IMR-90 (cell line): ENCODE data around the gene OR2AG2. TPM values are rescaled to one million over a fixed set of nuclear protein-coding genes. Genes with fewer than 3 reads are reported as not detected.

Source experiments
- ATAC-seq: fragments of 200-7000 bp; cut with Tn5 transposase; 2 replicates; pipeline ENCODE4 v1.9.1; 2020; ENCODE audit warnings: low read depth, mild to moderate bottlenecking, moderate library complexity
- BruUV-seq: library from RNA; stranded (reverse); fragments of 400-500 nt; replicated peaks from 2 replicates; lab custom pipeline; 2021; lab: Mats Ljungman, UMichigan
- CTCF ChIA-PET: fragments of 300-600 bp; formaldehyde crosslinking; extraction: SDS; loops from one replicate; lab custom pipeline; 2021; ENCODE audit warnings: antibody characterized with exemption; lab: Yijun Ruan, JAX
- POLR2A ChIA-PET: fragments of 300-600 bp; sonication (Branson Sonifier 250); formaldehyde crosslinking; loops from one replicate; lab custom pipeline; 2022; ENCODE audit warnings: antibody characterized with exemption; ENCODE audit not compliant: unreplicated experiment; lab: Charles Lee
- DNase-seq: peaks from one replicate; pipeline ENCODE4 v3.0.0; 2013
- H2AFZ ChIP-seq: replicated peaks from 2 replicates; pipeline ENCODE3; 2013; ENCODE audit warnings: low read length, mild to moderate bottlenecking; ENCODE audit not compliant: poor library complexity
- H2AK5ac ChIP-seq: 2 replicates; pipeline ENCODE4 v1.6.1; 2013; ENCODE audit warnings: low read depth, low read length, inconsistent platforms
- H2AK9ac ChIP-seq: replicated peaks from 2 replicates; pipeline ENCODE3; 2013; ENCODE audit warnings: mild to moderate bottlenecking, low read depth, low read length, moderate library complexity; ENCODE audit not compliant: poor library complexity
- H2BK120ac ChIP-seq: 2 replicates; pipeline ENCODE4 v1.6.1; 2013; ENCODE audit warnings: low read depth, low read length, inconsistent platforms
- H2BK15ac ChIP-seq: 3 replicates; pipeline ENCODE4 v1.6.1; 2013; ENCODE audit warnings: low read depth, low read length, inconsistent platforms
- H2BK20ac ChIP-seq: 2 replicates; pipeline ENCODE4 v1.6.1; 2013; ENCODE audit warnings: low read depth, mild to moderate bottlenecking, inconsistent platforms, low read length, moderate library complexity
- H2BK5ac ChIP-seq: 2 replicates; pipeline ENCODE4 v1.6.1; 2013; ENCODE audit warnings: mild to moderate bottlenecking, low read depth, low read length, inconsistent platforms; ENCODE audit not compliant: poor library complexity, severe bottlenecking
- H3K14ac ChIP-seq: replicated peaks from 2 replicates; pipeline ENCODE4 v1.6.1; 2013; ENCODE audit warnings: low read depth, low read length, inconsistent platforms
- H3K18ac ChIP-seq: 2 replicates; pipeline ENCODE4 v1.6.1; 2013; ENCODE audit warnings: low read depth, low read length, control low read depth
- H3K23ac ChIP-seq: 2 replicates; pipeline ENCODE4 v1.6.1; 2013; ENCODE audit warnings: low read depth, low read length, inconsistent platforms
- H3K27ac ChIP-seq: 2 replicates; pipeline ENCODE4 v1.5.1; 2013; ENCODE audit warnings: mild to moderate bottlenecking, control low read depth, low read length; ENCODE audit not compliant: insufficient read depth
- H3K27me3 ChIP-seq: 2 replicates; pipeline ENCODE4 v1.6.1; 2013; ENCODE audit warnings: low read length; ENCODE audit not compliant: control insufficient read depth, insufficient read depth
- H3K36me3 ChIP-seq: 2 replicates; pipeline ENCODE4 v1.6.1; 2013; ENCODE audit warnings: low read length, mixed read lengths; ENCODE audit not compliant: control insufficient read depth, insufficient read depth
- H3K4ac ChIP-seq: 2 replicates; pipeline ENCODE4 v1.6.1; 2013; ENCODE audit warnings: low read depth, low read length, inconsistent platforms
- H3K4me1 ChIP-seq: 2 replicates; pipeline ENCODE4 v1.6.1; 2013; ENCODE audit warnings: low read length, mixed read lengths; ENCODE audit not compliant: control insufficient read depth, insufficient read depth
- H3K4me2 ChIP-seq: 2 replicates; pipeline ENCODE4 v1.6.1; 2013; ENCODE audit warnings: low read depth, mild to moderate bottlenecking, control low read depth, low read length, moderate library complexity
- H3K4me3 ChIP-seq: 2 replicates; pipeline ENCODE4 v1.5.1; 2013; ENCODE audit warnings: low read depth, mild to moderate bottlenecking, control low read depth, low read length, moderate library complexity; ENCODE audit not compliant: insufficient read depth
- H3K56ac ChIP-seq: 2 replicates; pipeline ENCODE4 v1.6.1; 2013; ENCODE audit warnings: low read length, inconsistent platforms; ENCODE audit not compliant: insufficient read depth; ENCODE audit errors: extremely low read depth
- H3K79me1 ChIP-seq, 2 experiments: 2 replicates each; pipeline ENCODE4 v1.6.1; 2013; ENCODE audit warnings: low read length in 2 of 2, inconsistent platforms in 1 of 2, low read depth in 1 of 2
- H3K9ac ChIP-seq: 2 replicates; pipeline ENCODE4 v1.6.1; 2013; ENCODE audit warnings: low read depth, low read length, control low read depth
- H3K9me1 ChIP-seq: 2 replicates; pipeline ENCODE4 v1.6.1; 2013; ENCODE audit warnings: low read length, inconsistent platforms; ENCODE audit not compliant: insufficient read depth
- H3K9me3 ChIP-seq: 2 replicates; pipeline ENCODE4 v1.6.1; 2013; ENCODE audit warnings: low read length; ENCODE audit not compliant: control insufficient read depth, insufficient read depth
- H4K20me1 ChIP-seq: 2 replicates; pipeline ENCODE4 v1.6.1; 2013; ENCODE audit warnings: low read length, inconsistent platforms; ENCODE audit not compliant: insufficient read depth
- H4K5ac ChIP-seq: 2 replicates; pipeline ENCODE4 v1.6.1; 2013; ENCODE audit warnings: mild to moderate bottlenecking, low read depth, low read length, control low read depth
- H4K8ac ChIP-seq, 2 experiments: 2 replicates each; pipeline ENCODE4 v1.6.1; 2013; ENCODE audit warnings: low read depth in 2 of 2, low read length in 2 of 2, control low read depth in 1 of 2, inconsistent platforms in 1 of 2
- H4K91ac ChIP-seq: 2 replicates; pipeline ENCODE4 v1.6.1; 2013; ENCODE audit warnings: low read depth, low read length, inconsistent platforms; ENCODE audit not compliant: insufficient read depth
- BHLHE40 ChIP-seq: fragments of 150-350 bp; IDR thresholded peaks from 2 replicates; pipeline ENCODE4 v1.6.1; 2016; ENCODE audit warnings: mild to moderate bottlenecking, low read depth, low read length
- CEBPB ChIP-seq: IDR thresholded peaks from 2 replicates; pipeline ENCODE4 v1.6.1; 2012; ENCODE audit warnings: low read depth, low read length, improper control_type of control experiment
- CHD1 ChIP-seq: IDR thresholded peaks from 2 replicates; pipeline ENCODE4 v1.6.1; 2012; ENCODE audit warnings: low read depth, low read length, improper control_type of control experiment
- CTCF ChIP-seq: conservative IDR thresholded peaks from 2 replicates; pipeline ENCODE4 v1.5.1; 2012; ENCODE audit warnings: mild to moderate bottlenecking, low read depth, low read length, improper control_type of control experiment
- FOS ChIP-seq: fragments of 150-350 bp; IDR thresholded peaks from 2 replicates; pipeline ENCODE4 v1.6.1; 2016; ENCODE audit warnings: low read depth, low read length
- MAFK ChIP-seq: IDR thresholded peaks from 2 replicates; pipeline ENCODE4 v1.6.1; 2012; ENCODE audit warnings: low read depth, low read length, improper control_type of control experiment
- MAZ ChIP-seq: IDR thresholded peaks from 2 replicates; pipeline ENCODE4 v1.6.1; 2012; ENCODE audit warnings: low read depth, mild to moderate bottlenecking, low read length, improper control_type of control experiment, moderate library complexity, borderline replicate concordance
- MXI1 ChIP-seq: IDR thresholded peaks from 2 replicates; pipeline ENCODE4 v1.6.1; 2012; ENCODE audit warnings: low read depth, mild to moderate bottlenecking, low read length, moderate library complexity, borderline replicate concordance
- NFE2L2 ChIP-seq: fragments of 150-350 bp; IDR thresholded peaks from 2 replicates; pipeline ENCODE4 v1.6.1; 2016; ENCODE audit warnings: low read depth, mild to moderate bottlenecking, low read length
- POLR2A ChIP-seq: IDR thresholded peaks from 2 replicates; pipeline ENCODE4 v1.6.1; 2012; ENCODE audit warnings: mild to moderate bottlenecking, low read depth, low read length
- RAD21 ChIP-seq: IDR thresholded peaks from 2 replicates; pipeline ENCODE4 v1.6.1; 2012; ENCODE audit warnings: low read length, improper control_type of control experiment
- RCOR1 ChIP-seq: IDR thresholded peaks from 2 replicates; pipeline ENCODE4 v1.6.1; 2012; ENCODE audit warnings: mild to moderate bottlenecking, low read length, improper control_type of control experiment; ENCODE audit not compliant: insufficient replicate concordance
- RFX5 ChIP-seq: IDR thresholded peaks from 2 replicates; pipeline ENCODE4 v1.8.0; 2012; ENCODE audit warnings: low read depth, mild to moderate bottlenecking, low read length, moderate library complexity
- SMC3 ChIP-seq: fragments of 150-350 bp; IDR thresholded peaks from 2 replicates; pipeline ENCODE4 v1.6.1; 2016; ENCODE audit warnings: low read depth, mild to moderate bottlenecking, antibody characterized with exemption, low read length, moderate library complexity
- USF2 ChIP-seq: fragments of 150-350 bp; IDR thresholded peaks from 2 replicates; pipeline ENCODE4 v1.6.1; 2017; ENCODE audit warnings: mild to moderate bottlenecking, antibody characterized with exemption, low read length, low read depth
- WGBS, 2 experiments: methylation state at CpG; one replicate each; pipeline versions ENCODE4 v1.1.5 to v1.1.7; 2013; ENCODE audit warnings: missing lambda C conversion rate in 2 of 2; ENCODE audit not compliant: insufficient read length in 1 of 2; ENCODE audit errors: extremely low coverage in 2 of 2; 5-methylcytosine and 5-hydroxymethylcytosine counted together
- dilution Hi-C: fragments of 300-500 bp; cut with HindIII; formaldehyde crosslinking; loops from one replicate; pipeline ENCODE4 v1.14.3; 2018; ENCODE audit warnings: low sequenced_read_pairs; ENCODE audit not compliant: unreplicated experiment
- in situ Hi-C: fragments of 300-500 bp; cut with MboI; formaldehyde crosslinking; loops from 3 replicates; pipeline ENCODE4 v1.14.3; 2019; ENCODE audit warnings: low sequenced_read_pairs, inconsistent platforms, mixed read lengths
- intact Hi-C: fragments of 100-400 bp; cut with micrococcal nuclease; formaldehyde crosslinking; loops from 2 replicates; pipeline ENCODE4 v1.10.0; 2022
- polyA plus RNA-seq, 3 experiments: library from polyadenylated mRNA; depleted of rRNA; stranded (reverse); fragments of >200 nt; gene quantifications; 2 replicates each; pipeline ENCODE4 v1.2.3, GENCODE V29; 2012; ENCODE audit warnings: low replicate concordance in 1 of 3
- total RNA-seq: library from RNA; depleted of rRNA; stranded (reverse); fragments of >200 nt; gene quantifications from 2 replicates; pipeline ENCODE4 v1.2.3, GENCODE V29; 2012
- TF ChIP-seq, protein P1 (sequence below): fragments of 150-350 bp; IDR thresholded peaks from 2 replicates; pipeline ENCODE4 v1.6.1; 2016; ENCODE audit warnings: low read depth, mild to moderate bottlenecking, low read length, moderate library complexity, borderline replicate concordance

The OR2AG2 gene
- total and polyA plus RNA-seq, 2 of the 4 experiments (the other 2 are of a cell fraction) = 0.22 to 0.54 TPM

DNA sequence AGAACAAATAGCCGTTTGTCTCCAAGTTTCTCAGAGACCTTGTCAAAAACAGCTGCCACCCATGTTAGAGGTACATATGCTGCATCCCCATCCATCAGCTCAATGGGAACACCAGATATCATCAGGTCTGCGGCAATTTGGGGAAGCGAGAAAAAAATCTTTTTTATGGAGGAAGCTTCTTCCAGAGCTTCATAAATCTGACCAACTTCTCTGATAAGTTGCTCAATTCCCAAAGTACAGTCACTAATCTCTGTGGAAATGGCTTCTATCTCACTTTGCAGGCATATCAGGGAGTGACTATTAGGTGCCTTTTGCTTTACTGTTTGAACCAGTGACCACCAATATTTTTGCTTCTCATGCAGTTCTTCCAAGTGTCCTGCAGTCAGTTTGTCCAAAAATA is 54.4 kb downstream of the OR2AG2 start:
- 100% methylated on average over 1 of the region's 3 CpGs; no CpG with 5 or more reads in 1 of the 2 experiments for WGBS, 2 experiments
- Histone ChIP-seq H3K18ac (no peak overlapping the region), H3K9ac (no peak overlapping the region), H3K36me3 (no peaks in the 10 kb centered on the region), H2BK20ac (no peak overlapping the region), H2BK15ac (no peak overlapping the region), H4K8ac (no peak overlapping the region), H3K27me3 (peaks cover 9% of the 10 kb centered on the region), H3K4me3 (no peak overlapping the region), H3K23ac (no peak overlapping the region), H3K9me3 (no peaks in the 10 kb centered on the region), H2AK9ac (no peak overlapping the region), H3K9me1 (no peaks in the 10 kb centered on the region), H4K91ac (no peak overlapping the region), H2BK5ac (no peak overlapping the region), H3K14ac (no peak overlapping the region), H2AFZ (no peak overlapping the region), H3K4me1 (no peaks in the 10 kb centered on the region), H4K20me1 (no peaks in the 10 kb centered on the region), H4K5ac (no peak overlapping the region), H3K56ac (no peak overlapping the region), H3K4me2 (no peak overlapping the region), H3K27ac (no peak overlapping the region), H3K4ac (no peak overlapping the region), H2BK120ac (no peak overlapping the region), H2AK5ac (no peak overlapping the region), H3K79me1 (no peaks in the 10 kb centered on the region)
- TF ChIP-seq, protein P1, sequence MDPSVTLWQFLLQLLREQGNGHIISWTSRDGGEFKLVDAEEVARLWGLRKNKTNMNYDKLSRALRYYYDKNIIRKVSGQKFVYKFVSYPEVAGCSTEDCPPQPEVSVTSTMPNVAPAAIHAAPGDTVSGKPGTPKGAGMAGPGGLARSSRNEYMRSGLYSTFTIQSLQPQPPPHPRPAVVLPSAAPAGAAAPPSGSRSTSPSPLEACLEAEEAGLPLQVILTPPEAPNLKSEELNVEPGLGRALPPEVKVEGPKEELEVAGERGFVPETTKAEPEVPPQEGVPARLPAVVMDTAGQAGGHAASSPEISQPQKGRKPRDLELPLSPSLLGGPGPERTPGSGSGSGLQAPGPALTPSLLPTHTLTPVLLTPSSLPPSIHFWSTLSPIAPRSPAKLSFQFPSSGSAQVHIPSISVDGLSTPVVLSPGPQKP = no peak
- TF ChIP-seq MAFK (no peak), MXI1 (no peak), RFX5 (no peak), CHD1 (no peak), SMC3 (no peak), FOS (no peak), POLR2A (no peak), CTCF (no peak), MAZ (no peak), NFE2L2 (no peak), CEBPB (no peak), BHLHE40 (no peak), RCOR1 (no peak), RAD21 (no peak), USF2 (no peak)
- ChIA-PET CTCF (no interaction called here), POLR2A (no interaction called here)
- ATAC-seq (no peak), DNase-seq (no peak)
- BruUV-seq = no TSS peak
- in situ Hi-C loops (no loop called here), dilution Hi-C loops (no loop called here), intact Hi-C loops (no loop called here)
